Measurements from ENCODE around the gene DIABLO.

DIABLO gene

DNA sequence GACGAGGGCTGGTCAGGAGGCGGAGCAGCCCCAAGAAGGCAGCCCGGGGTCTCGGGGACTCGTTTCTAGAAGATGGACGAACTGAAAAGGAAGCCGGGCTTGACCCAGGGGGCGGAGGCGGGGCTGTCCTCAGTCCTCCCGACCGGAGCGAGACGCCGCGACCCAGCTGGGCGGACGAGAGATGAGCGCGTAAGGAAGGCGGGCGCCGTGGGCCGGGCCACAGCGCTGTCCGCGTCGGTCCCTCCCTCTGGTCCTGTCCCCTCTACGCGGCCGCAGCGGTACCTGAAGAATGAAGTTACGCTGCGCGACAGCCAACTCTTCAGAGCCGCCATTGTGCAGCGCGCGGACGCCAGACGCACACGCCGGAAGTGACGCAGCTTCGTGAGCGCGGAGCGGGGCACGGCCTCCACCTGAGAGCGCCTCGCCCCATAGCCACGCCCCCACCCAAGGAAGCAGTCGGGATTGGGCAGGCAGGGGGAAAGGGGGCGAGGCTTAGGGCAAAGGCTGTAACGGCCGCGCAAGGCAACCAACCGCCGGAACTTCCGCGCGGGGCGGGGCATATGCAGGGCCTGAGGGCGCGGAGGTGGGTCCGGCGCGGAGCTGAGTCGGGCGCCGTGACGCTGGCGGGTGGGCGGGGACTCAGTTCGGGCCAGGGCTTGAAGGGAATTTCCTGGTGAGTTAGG lies at the start of gene DIABLO:
Gene DIABLO, minus strand, starts transcription at position 370 of the 683 bp plus-strand sequence. Its CDS starts 38 bp downstream, at position 332.
- TF ChIP-seq CTCF (IDR thresholded peaks at IDR 0.05) = no peak

GRCh38 chr12:122275459-122275858 lies 49.6 kb upstream of the DIABLO start:
- no peak for TF ChIP-seq CTCF (IDR thresholded peaks at IDR 0.05)

DNA sequence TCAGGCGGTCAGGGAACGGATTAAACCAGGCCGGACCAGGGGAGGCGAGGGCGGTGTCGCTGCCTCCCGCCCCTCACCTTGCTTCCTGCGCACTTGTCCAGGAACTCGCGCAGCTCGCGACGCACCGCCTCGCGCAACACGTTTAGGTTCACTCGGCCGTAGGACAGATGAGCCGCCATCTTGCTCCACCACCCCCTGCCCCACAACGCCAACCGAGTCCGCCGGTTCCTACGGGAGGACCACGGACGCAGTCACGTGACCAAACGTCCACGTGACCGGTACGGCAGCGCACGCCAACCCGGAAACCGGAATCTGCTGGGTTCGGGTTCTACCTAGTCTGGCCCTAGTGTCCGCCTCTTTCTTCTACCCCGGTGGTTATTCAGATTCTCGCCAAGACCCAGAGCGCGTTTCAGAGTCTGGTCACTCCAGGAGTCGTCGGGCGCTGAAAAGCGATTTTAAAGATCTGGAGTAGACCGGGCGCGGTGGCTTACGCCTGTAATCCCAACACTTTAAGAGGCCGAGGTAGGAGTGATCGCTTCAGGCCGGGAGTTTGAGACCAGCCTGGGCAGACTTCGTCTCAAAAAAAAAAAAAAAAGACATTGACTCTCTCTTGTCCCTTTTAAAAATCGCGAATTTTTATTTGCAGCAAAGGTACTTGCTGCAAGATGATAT lies 40.5 kb upstream of the DIABLO start, which contains the start of gene VPS33A:
Gene VPS33A, minus strand, starts transcription at position 265 of the 672 bp plus-strand sequence. Its CDS starts 86 bp downstream, at position 179.
- no peak for TF ChIP-seq CTCF (IDR thresholded peaks at IDR 0.05)

GRCh38 chr12:122265886-122266229 lies 40.0 kb upstream of the DIABLO start:
- no peak for TF ChIP-seq CTCF (IDR thresholded peaks at IDR 0.05)

- TF ChIP-seq CTCF (IDR thresholded peaks at IDR 0.05) = no peak
These were observed 39.6 kb upstream of the DIABLO start for GRCh38 chr12:122265476-122265875.

- no peak for TF ChIP-seq CTCF (IDR thresholded peaks at IDR 0.05)
These were observed 24.7 kb upstream of the DIABLO start for GRCh38 chr12:122250536-122250935.

DNA sequence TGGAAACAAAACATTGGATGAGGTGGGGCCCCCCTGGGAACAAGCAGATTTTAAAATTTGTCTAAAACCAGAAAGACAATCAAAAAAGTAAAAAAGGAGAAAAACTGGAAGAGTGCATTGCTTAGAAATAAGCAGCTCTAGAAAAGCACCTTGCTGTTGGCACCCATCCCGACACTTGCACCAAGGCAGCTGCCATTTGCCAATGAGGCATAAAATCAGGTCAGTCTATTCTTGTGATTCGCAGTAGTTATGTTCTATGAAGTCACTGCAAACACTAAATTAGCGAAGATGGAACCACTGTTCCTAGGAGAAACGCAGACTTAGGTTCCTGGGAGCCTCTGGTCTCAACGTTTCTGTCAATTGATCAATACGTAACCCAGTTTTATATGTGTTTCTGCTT lies 24.2 kb upstream of the DIABLO start:
- no peak for TF ChIP-seq CTCF (IDR thresholded peaks at IDR 0.05)
